GM18508 (cell line): ENCODE results near the gene RAB42.

Experiments used
- ATAC-seq: cut with Tn5 transposase; IDR thresholded peaks from one replicate; pipeline ENCODE4 v1.9.1; 2021; ENCODE audit warnings: moderate number of reproducible peaks; ENCODE audit not compliant: insufficient read depth, unreplicated experiment

RAB42 gene

DNA sequence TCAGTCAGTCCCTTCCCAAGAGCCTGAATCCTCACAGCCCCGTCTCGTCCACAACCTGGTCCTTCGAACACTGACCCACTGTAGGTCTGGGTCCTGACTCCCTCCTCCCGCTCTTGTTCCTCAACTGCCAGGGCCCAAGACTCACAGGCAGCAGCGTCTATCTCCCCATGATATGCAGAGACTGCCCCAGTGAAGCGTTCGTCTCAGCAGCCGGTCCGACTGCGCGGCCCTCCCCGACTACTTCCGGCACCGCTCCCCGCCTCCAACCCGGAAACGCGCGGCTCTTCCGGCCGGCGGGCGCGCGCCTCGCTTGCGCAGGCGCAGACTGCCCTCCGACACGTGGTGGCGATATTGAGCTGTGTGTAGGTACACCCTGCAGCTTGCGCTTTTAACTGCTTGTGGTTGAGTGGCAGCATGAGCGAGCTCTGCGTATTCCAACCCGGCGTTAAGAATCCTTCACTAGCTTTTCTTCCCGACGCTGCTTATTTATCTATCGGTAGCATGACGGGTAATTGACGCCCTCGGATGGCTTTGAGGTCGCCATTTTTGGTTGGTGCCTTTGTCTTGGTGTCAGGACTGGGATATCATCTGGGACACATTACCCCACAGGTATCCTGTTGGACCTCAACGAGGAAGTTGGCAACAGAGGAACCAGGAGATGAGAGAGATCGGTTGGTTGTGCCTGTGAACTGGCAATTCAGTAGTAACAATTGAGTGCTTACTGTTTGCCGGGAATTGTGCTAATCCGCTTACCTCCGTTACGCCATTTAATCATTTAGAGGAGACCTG lies 51.0 kb downstream of the RAB42 start, which contains the start of gene TAF12:
TAF12 (minus strand) TSS at position 221 of the 789 bp plus-strand sequence. CDS start 20,986 bp downstream, outside the sequence.
- ATAC-seq: peak; percentile 40

DNA sequence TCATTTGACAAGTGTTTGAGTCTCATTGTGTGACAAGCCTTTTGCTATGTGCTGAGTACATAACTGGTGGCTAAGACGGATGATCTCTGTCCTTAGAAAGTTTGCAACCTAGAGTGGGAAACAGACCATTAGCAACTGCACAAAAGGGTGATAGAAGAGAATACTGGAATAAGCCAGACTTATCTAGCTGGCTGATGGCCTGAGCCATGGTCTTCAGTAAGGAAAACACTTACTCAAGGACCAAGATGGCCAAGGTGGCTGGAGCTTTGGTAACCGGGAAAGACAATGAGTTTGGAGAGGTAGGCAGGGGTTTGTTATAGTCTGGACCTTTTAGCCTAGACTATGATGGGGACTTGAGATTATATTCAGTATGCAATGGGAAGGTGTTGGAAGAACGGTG lies 52.4 kb downstream of the RAB42 start:
- no peak for ATAC-seq
